Measurements from ENCODE around the gene NPPB. TPM values are rescaled to one million over a fixed set of nuclear protein-coding genes. Genes with fewer than 3 reads are reported as not detected.

Gene NPPB
- total and polyA plus RNA-seq, 2 experiments from 2014 or later: 0.95 TPM; not detected in 1

DNA sequence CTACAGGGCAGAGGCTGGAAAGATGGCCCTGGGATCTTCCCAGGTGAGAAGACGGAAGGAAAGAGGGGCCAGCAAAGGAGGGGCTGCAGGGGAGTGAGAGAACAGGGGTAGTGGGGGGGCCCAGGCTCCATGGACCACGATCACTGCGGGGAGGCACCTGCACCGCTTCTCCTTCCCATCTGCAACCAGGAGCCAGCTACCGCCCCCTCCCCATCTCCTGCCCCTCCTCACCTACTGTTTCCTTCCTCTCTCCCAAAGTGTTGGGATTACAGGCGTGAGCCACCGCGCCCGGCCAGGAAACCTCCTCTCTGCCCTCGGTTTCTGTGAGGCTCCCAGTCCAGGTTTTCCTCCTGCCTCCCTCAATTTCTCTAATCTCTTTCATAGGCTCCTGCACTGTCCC is 48.1 kb upstream of the NPPB start:
- peak overlapping the region; percentile 1; the same call in 1 of the 2 replicates for H3K27ac Mint-ChIP-seq
- TF ChIP-seq JUNB (IDR thresholded peaks at IDR 0.05; ENCODE audit: unreplicated experiment) (no peak), EZH2 (IDR thresholded peaks at IDR 0.05; ENCODE audit: low read depth, unreplicated experiment) (no peak), ZNF114 (CRISPR knock-in tag; IDR thresholded peaks at IDR 0.05) (no peak), POLR2AphosphoS5 (IDR thresholded peaks at IDR 0.05; ENCODE audit: low read depth) (no peak), NANOG (IDR thresholded peaks at IDR 0.05; ENCODE audit: borderline replicate concordance) (no peak), ZNF331 (CRISPR knock-in tag; IDR thresholded peaks at IDR 0.05; ENCODE audit: low read depth) (no peak), CREB1 (CRISPR knock-in tag; IDR thresholded peaks at IDR 0.05; ENCODE audit: low read depth) (no peak), EZH2phosphoT487 (IDR thresholded peaks at IDR 0.05; ENCODE audit: unreplicated experiment) (no peak), STAT1 (IDR thresholded peaks at IDR 0.05; ENCODE audit: unreplicated experiment) (no peak)
- TF ChIP-seq, protein P1, sequence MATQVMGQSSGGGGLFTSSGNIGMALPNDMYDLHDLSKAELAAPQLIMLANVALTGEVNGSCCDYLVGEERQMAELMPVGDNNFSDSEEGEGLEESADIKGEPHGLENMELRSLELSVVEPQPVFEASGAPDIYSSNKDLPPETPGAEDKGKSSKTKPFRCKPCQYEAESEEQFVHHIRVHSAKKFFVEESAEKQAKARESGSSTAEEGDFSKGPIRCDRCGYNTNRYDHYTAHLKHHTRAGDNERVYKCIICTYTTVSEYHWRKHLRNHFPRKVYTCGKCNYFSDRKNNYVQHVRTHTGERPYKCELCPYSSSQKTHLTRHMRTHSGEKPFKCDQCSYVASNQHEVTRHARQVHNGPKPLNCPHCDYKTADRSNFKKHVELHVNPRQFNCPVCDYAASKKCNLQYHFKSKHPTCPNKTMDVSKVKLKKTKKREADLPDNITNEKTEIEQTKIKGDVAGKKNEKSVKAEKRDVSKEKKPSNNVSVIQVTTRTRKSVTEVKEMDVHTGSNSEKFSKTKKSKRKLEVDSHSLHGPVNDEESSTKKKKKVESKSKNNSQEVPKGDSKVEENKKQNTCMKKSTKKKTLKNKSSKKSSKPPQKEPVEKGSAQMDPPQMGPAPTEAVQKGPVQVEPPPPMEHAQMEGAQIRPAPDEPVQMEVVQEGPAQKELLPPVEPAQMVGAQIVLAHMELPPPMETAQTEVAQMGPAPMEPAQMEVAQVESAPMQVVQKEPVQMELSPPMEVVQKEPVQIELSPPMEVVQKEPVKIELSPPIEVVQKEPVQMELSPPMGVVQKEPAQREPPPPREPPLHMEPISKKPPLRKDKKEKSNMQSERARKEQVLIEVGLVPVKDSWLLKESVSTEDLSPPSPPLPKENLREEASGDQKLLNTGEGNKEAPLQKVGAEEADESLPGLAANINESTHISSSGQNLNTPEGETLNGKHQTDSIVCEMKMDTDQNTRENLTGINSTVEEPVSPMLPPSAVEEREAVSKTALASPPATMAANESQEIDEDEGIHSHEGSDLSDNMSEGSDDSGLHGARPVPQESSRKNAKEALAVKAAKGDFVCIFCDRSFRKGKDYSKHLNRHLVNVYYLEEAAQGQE (IDR thresholded peaks at IDR 0.05; ENCODE audit: unreplicated experiment): no peak
- TF ChIP-seq, protein P2, sequence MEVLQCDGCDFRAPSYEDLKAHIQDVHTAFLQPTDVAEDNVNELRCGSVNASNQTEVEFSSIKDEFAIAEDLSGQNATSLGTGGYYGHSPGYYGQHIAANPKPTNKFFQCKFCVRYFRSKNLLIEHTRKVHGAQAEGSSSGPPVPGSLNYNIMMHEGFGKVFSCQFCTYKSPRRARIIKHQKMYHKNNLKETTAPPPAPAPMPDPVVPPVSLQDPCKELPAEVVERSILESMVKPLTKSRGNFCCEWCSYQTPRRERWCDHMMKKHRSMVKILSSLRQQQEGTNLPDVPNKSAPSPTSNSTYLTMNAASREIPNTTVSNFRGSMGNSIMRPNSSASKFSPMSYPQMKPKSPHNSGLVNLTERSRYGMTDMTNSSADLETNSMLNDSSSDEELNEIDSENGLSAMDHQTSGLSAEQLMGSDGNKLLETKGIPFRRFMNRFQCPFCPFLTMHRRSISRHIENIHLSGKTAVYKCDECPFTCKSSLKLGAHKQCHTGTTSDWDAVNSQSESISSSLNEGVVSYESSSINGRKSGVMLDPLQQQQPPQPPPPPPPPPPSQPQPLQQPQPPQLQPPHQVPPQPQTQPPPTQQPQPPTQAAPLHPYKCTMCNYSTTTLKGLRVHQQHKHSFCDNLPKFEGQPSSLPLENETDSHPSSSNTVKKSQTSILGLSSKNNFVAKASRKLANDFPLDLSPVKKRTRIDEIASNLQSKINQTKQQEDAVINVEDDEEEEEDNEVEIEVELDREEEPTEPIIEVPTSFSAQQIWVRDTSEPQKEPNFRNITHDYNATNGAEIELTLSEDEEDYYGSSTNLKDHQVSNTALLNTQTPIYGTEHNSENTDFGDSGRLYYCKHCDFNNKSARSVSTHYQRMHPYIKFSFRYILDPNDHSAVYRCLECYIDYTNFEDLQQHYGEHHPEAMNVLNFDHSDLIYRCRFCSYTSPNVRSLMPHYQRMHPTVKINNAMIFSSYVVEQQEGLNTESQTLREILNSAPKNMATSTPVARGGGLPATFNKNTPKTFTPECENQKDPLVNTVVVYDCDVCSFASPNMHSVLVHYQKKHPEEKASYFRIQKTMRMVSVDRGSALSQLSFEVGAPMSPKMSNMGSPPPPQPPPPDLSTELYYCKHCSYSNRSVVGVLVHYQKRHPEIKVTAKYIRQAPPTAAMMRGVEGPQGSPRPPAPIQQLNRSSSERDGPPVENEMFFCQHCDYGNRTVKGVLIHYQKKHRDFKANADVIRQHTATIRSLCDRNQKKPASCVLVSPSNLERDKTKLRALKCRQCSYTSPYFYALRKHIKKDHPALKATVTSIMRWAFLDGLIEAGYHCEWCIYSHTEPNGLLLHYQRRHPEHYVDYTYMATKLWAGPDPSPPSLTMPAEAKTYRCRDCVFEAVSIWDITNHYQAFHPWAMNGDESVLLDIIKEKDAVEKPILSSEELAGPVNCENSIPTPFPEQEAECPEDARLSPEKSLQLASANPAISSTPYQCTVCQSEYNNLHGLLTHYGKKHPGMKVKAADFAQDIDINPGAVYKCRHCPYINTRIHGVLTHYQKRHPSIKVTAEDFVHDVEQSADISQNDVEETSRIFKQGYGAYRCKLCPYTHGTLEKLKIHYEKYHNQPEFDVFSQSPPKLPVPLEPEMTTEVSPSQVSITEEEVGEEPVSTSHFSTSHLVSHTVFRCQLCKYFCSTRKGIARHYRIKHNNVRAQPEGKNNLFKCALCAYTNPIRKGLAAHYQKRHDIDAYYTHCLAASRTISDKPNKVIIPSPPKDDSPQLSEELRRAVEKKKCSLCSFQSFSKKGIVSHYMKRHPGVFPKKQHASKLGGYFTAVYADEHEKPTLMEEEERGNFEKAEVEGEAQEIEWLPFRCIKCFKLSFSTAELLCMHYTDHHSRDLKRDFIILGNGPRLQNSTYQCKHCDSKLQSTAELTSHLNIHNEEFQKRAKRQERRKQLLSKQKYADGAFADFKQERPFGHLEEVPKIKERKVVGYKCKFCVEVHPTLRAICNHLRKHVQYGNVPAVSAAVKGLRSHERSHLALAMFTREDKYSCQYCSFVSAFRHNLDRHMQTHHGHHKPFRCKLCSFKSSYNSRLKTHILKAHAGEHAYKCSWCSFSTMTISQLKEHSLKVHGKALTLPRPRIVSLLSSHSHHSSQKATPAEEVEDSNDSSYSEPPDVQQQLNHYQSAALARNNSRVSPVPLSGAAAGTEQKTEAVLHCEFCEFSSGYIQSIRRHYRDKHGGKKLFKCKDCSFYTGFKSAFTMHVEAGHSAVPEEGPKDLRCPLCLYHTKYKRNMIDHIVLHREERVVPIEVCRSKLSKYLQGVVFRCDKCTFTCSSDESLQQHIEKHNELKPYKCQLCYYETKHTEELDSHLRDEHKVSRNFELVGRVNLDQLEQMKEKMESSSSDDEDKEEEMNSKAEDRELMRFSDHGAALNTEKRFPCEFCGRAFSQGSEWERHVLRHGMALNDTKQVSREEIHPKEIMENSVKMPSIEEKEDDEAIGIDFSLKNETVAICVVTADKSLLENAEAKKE (CRISPR knock-in tag; IDR thresholded peaks at IDR 0.05): no peak
- TF ChIP-seq, protein P3, sequence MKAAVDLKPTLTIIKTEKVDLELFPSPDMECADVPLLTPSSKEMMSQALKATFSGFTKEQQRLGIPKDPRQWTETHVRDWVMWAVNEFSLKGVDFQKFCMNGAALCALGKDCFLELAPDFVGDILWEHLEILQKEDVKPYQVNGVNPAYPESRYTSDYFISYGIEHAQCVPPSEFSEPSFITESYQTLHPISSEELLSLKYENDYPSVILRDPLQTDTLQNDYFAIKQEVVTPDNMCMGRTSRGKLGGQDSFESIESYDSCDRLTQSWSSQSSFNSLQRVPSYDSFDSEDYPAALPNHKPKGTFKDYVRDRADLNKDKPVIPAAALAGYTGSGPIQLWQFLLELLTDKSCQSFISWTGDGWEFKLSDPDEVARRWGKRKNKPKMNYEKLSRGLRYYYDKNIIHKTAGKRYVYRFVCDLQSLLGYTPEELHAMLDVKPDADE (IDR thresholded peaks at IDR 0.05): no peak
- TF ChIP-seq, protein P4, sequence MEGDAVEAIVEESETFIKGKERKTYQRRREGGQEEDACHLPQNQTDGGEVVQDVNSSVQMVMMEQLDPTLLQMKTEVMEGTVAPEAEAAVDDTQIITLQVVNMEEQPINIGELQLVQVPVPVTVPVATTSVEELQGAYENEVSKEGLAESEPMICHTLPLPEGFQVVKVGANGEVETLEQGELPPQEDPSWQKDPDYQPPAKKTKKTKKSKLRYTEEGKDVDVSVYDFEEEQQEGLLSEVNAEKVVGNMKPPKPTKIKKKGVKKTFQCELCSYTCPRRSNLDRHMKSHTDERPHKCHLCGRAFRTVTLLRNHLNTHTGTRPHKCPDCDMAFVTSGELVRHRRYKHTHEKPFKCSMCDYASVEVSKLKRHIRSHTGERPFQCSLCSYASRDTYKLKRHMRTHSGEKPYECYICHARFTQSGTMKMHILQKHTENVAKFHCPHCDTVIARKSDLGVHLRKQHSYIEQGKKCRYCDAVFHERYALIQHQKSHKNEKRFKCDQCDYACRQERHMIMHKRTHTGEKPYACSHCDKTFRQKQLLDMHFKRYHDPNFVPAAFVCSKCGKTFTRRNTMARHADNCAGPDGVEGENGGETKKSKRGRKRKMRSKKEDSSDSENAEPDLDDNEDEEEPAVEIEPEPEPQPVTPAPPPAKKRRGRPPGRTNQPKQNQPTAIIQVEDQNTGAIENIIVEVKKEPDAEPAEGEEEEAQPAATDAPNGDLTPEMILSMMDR (conservative IDR thresholded peaks at IDR 0.05; ENCODE audit: low read depth in 2 of 2): no peak
- ATAC-seq (no peak), DNase-seq (ENCODE audit: low spot score) (no peak)
- H3K79me2 ChIP-seq (replicated peaks; ENCODE audit: insufficient read depth): no peaks in the 10 kb centered on the region
- no peak overlapping the region for H3K4me3 ChIP-seq
- H3K4me1 Mint-ChIP-seq: peaks cover 9% of the 10 kb centered on the region; the same call in 2 of the 3 replicates
- H3K36me3 Mint-ChIP-seq (ENCODE audit: low read depth): no peaks in the 10 kb centered on the region
- no peak overlapping the region for H3K27ac ChIP-seq (ENCODE audit: low read depth)
- H3K4me2 ChIP-seq: no peak overlapping the region
- no peak overlapping the region for H3K4me3 Mint-ChIP-seq
- no peaks in the 10 kb centered on the region for H3K36me3 ChIP-seq (ENCODE audit: insufficient read depth)
- peaks cover 3% of the 10 kb centered on the region; the same call in 2 of the 3 replicates for H3K9me3 Mint-ChIP-seq
- no peaks in the 10 kb centered on the region for H3K4me1 ChIP-seq (ENCODE audit: insufficient read depth)
- H3K27me3 Mint-ChIP-seq (ENCODE audit: insufficient read depth, low read depth, poor library complexity): peaks cover 32% of the 10 kb centered on the region
- H2AFZ ChIP-seq: 0 out of 2 replicates have a peak overlapping the region, but pooled peaks have one; percentile 2
- H3K27me3 ChIP-seq (ENCODE audit: insufficient read depth): no peaks in the 10 kb centered on the region
- H3F3A ChIP-seq (replicated peaks; ENCODE audit: low read depth): no peaks in the 10 kb centered on the region
- no peaks in the 10 kb centered on the region for H3K9me2 ChIP-seq (ENCODE audit: insufficient read depth)
- no peaks in the 10 kb centered on the region for H4K20me1 ChIP-seq (replicated peaks; ENCODE audit: insufficient read depth)

Data from GM23338 (cell line).